HT-29 (cell line): ENCODE measurements around the gene KCTD17. TPM values are rescaled to one million over a fixed set of nuclear protein-coding genes. Genes with fewer than 3 reads are reported as not detected.
"Not testable (repeated sequence)": the region's sequence is repeated elsewhere in the genome, so short reads cannot be mapped to it uniquely, and the experiment has no call there.

Experiments used
- DNase-seq: peaks from one replicate; pipeline ENCODE4 v3.0.0-alpha.2; 2015; ENCODE audit warnings: low spot score
- total RNA-seq: library from RNA; depleted of rRNA; stranded (reverse); fragments of >200 nt; shearing (Covaris generic); gene quantifications from 2 replicates; pipeline ENCODE4 v1.2.3, GENCODE V29; 2014

KCTD17 gene
- total RNA-seq, 1 experiment from 2014 or later = 5.5 TPM

- DNase-seq = no peak
These were observed 9.5 kb downstream of the KCTD17 start for GRCh38 chr22:37060801-37061610.

GRCh38 chr22:37061611-37062375 is 10.3 kb downstream of the KCTD17 start:
- DNase-seq = no peak

- no peak for DNase-seq
These were observed 10.8 kb downstream of the KCTD17 start for GRCh38 chr22:37062376-37062675.

- no peak for DNase-seq
These were observed 11.3 kb downstream of the KCTD17 start for GRCh38 chr22:37062702-37063381.

GRCh38 chr22:37063431-37064420 is 12.2 kb downstream of the KCTD17 start:
- peak; percentile 39 for DNase-seq

- DNase-seq = no peak
These were observed 13.0 kb downstream of the KCTD17 start for GRCh38 chr22:37064553-37064952.

GRCh38 chr22:37065180-37065579 is 13.6 kb downstream of the KCTD17 start:
- no peak for DNase-seq

- DNase-seq = no peak
These were observed 14.4 kb downstream of the KCTD17 start for GRCh38 chr22:37065961-37066360.

- DNase-seq = no peak
These were observed 15.9 kb downstream of the KCTD17 start for GRCh38 chr22:37067428-37067827.

GRCh38 chr22:37068859-37069258 is 17.3 kb downstream of the KCTD17 start:
- no peak for DNase-seq

- DNase-seq = no peak
These were observed 17.8 kb downstream of the KCTD17 start for GRCh38 chr22:37069319-37069718.

- no peak for DNase-seq
These were observed 18.2 kb downstream of the KCTD17 start for GRCh38 chr22:37069719-37070118.

GRCh38 chr22:37070334-37070733 is 18.8 kb downstream of the KCTD17 start:
- DNase-seq = no peak

GRCh38 chr22:37070744-37071143 is 19.2 kb downstream of the KCTD17 start:
- no peak for DNase-seq

GRCh38 chr22:37071850-37072592 is 20.5 kb downstream of the KCTD17 start:
- DNase-seq = not testable (repeated sequence)

GRCh38 chr22:37072673-37073072 is 21.1 kb downstream of the KCTD17 start:
- DNase-seq = no peak

GRCh38 chr22:37074537-37074936 is 23.0 kb downstream of the KCTD17 start:
- no peak for DNase-seq

- no peak for DNase-seq
These were observed 23.5 kb downstream of the KCTD17 start for GRCh38 chr22:37075046-37075445.

GRCh38 chr22:37075822-37076433 is 24.4 kb downstream of the KCTD17 start:
- DNase-seq = no peak
